SK-N-SH (cell line): Measurements from ENCODE around the gene NOP53. TPM values are rescaled to one million over a fixed set of nuclear protein-coding genes. Genes with fewer than 3 reads are reported as not detected.

Experiments used
- CTCF ChIA-PET: fragments of 300-600, 350-600 bp; formaldehyde crosslinking; extraction: SDS; loops from one replicate; lab custom pipeline; 2021; lab: Yijun Ruan, JAX
- POLR2A ChIA-PET: fragments of 350-600 bp; sonication (Branson Sonifier 250); formaldehyde crosslinking; extraction: SDS; loops from one replicate; lab custom pipeline; 2020; ENCODE audit warnings: antibody characterized with exemption, inconsistent platforms; lab: Yijun Ruan, JAX
- DNase-seq: peaks from one replicate; pipeline ENCODE4 v3.0.0; 2012
- H2AFZ ChIP-seq: fragments of 200-600 bp; sonication (generic); 2 replicates; pipeline ENCODE4 v1.8.1; 2016; ENCODE audit warnings: antibody characterized with exemption, mild to moderate bottlenecking, low read depth
- H3F3A ChIP-seq: fragments of 200-600 bp; sonication (generic); replicated peaks from 2 replicates; pipeline ENCODE3; 2016; ENCODE audit warnings: antibody characterized with exemption, mild to moderate bottlenecking; ENCODE audit not compliant: insufficient read depth
- H3K27ac ChIP-seq, 2 experiments: fragments of 200-500 bp in 1 of 2; fragments of 200-600 bp in 1 of 2; sonication (Bioruptor generic) in 1 of 2; sonication (generic), shearing (Covaris generic) in 1 of 2; 2 replicates each; pipeline versions ENCODE4 v1.5.1 to v1.6.1; 2014 to 2016; ENCODE audit warnings: low read depth in 2 of 2, inconsistent platforms in 1 of 2, low read length in 1 of 2, mild to moderate bottlenecking in 1 of 2, mixed read lengths in 1 of 2
- H3K27me3 ChIP-seq: fragments of 200-600 bp; sonication (generic), shearing (Covaris generic); 2 replicates; pipeline ENCODE4 v1.6.1; 2016; ENCODE audit warnings: mixed run types; ENCODE audit not compliant: insufficient read depth
- H3K36me3 ChIP-seq, 2 experiments: fragments of 200-500 bp in 1 of 2; fragments of 200-600 bp in 1 of 2; sonication (Bioruptor generic) in 1 of 2; sonication (generic) in 1 of 2; replicated peaks in 1 of 2; 2 replicates each; pipeline versions ENCODE3 to v1.5.1; 2014 to 2016; ENCODE audit warnings: low read length in 1 of 2, mild to moderate bottlenecking in 1 of 2; ENCODE audit not compliant: insufficient read depth in 2 of 2, control insufficient read depth in 1 of 2
- H3K4me1 ChIP-seq, 2 experiments: fragments of 200-500 bp in 1 of 2; fragments of 200-600 bp in 1 of 2; sonication (Bioruptor generic) in 1 of 2; sonication (generic), shearing (Covaris generic) in 1 of 2; 2 replicates each; pipeline versions ENCODE4 v1.5.1 to v1.6.1; 2014 to 2016; ENCODE audit warnings: low read depth in 1 of 2, low read length in 1 of 2, mixed run types in 1 of 2; ENCODE audit not compliant: insufficient read depth in 2 of 2, control insufficient read depth in 1 of 2
- H3K4me2 ChIP-seq: fragments of 200-600 bp; sonication (generic), shearing (Covaris generic); 2 replicates; pipeline ENCODE4 v1.6.1; 2017; ENCODE audit warnings: mixed run types
- H3K4me3 ChIP-seq, 2 experiments: fragments of 200-500 bp in 1 of 2; fragments of 200-600 bp in 1 of 2; sonication (Bioruptor generic) in 1 of 2; sonication (generic), shearing (Covaris generic) in 1 of 2; 2 replicates each; pipeline versions ENCODE4 v1.5.1 to v1.8.1; 2014 to 2016; ENCODE audit warnings: low read depth in 2 of 2, inconsistent platforms in 1 of 2, low read length in 1 of 2, mild to moderate bottlenecking in 1 of 2, mixed read lengths in 1 of 2, moderate library complexity in 1 of 2
- H3K79me2 ChIP-seq: fragments of 200-600 bp; sonication (generic); 2 replicates; pipeline ENCODE4 v1.8.1; 2017; ENCODE audit warnings: mild to moderate bottlenecking; ENCODE audit not compliant: insufficient read depth
- H3K9ac ChIP-seq: fragments of 200-600 bp; sonication (generic); 2 replicates; pipeline ENCODE4 v1.6.1; 2017; ENCODE audit warnings: mixed run types
- H3K9me2 ChIP-seq: fragments of 200-600 bp; sonication (generic); 2 replicates; pipeline ENCODE4 v1.6.1; 2017; ENCODE audit warnings: mixed run types
- H3K9me3 ChIP-seq: fragments of 200-600 bp; sonication (generic); 2 replicates; pipeline ENCODE4 v1.6.1; 2017; ENCODE audit warnings: mixed run types, mild to moderate bottlenecking, moderate library complexity
- H4K20me1 ChIP-seq: fragments of 200-600 bp; sonication (generic); 2 replicates; pipeline ENCODE4 v1.6.1; 2017; ENCODE audit warnings: mild to moderate bottlenecking, mixed run types; ENCODE audit not compliant: insufficient read depth
- EP300 ChIP-seq, 2 experiments: IDR thresholded peaks; 2 replicates each; pipeline versions ENCODE4 v1.4.0 to v1.6.1; 2012; ENCODE audit warnings: borderline replicate concordance in 1 of 2, low read depth in 1 of 2, low read length in 1 of 2
- FOXJ3 ChIP-seq: sonication (generic); formaldehyde crosslinking; IDR thresholded peaks from 2 replicates; pipeline ENCODE4 v1.5.1; 2020; ENCODE audit warnings: mild to moderate bottlenecking, missing genetic modification reagents
- FOXM1 ChIP-seq: IDR thresholded peaks from 2 replicates; pipeline ENCODE4 v1.4.0; 2012; ENCODE audit warnings: low read depth, mild to moderate bottlenecking
- GATA2 ChIP-seq: sonication (generic); formaldehyde crosslinking; IDR thresholded peaks from 2 replicates; pipeline ENCODE4 v1.5.0; 2020; ENCODE audit warnings: mild to moderate bottlenecking, missing genetic modification reagents
- IRF3 ChIP-seq: fragments of 150-350 bp; IDR thresholded peaks from 2 replicates; pipeline ENCODE4 v1.6.1; 2016; ENCODE audit warnings: mild to moderate bottlenecking, low read depth, low read length
- MAX ChIP-seq: IDR thresholded peaks from 2 replicates; pipeline ENCODE4 v1.4.0; 2012; ENCODE audit warnings: low read depth
- MXI1 ChIP-seq: IDR thresholded peaks from 2 replicates; pipeline ENCODE4 v1.6.1; 2012; ENCODE audit warnings: mild to moderate bottlenecking, low read depth, low read length, improper control_type of control experiment
- RCOR1 ChIP-seq: fragments of 150-350 bp; IDR thresholded peaks from 2 replicates; pipeline ENCODE4 v1.6.1; 2017; ENCODE audit warnings: antibody characterized with exemption, low read length
- SIN3A ChIP-seq: IDR thresholded peaks from 2 replicates; pipeline ENCODE4 v1.6.1; 2012; ENCODE audit warnings: low read depth, mild to moderate bottlenecking, low read length, moderate library complexity, borderline replicate concordance
- SMC3 ChIP-seq: IDR thresholded peaks from 2 replicates; pipeline ENCODE4 v1.6.1; 2012; ENCODE audit warnings: low read depth, low read length, improper control_type of control experiment
- TAF1 ChIP-seq: IDR thresholded peaks from 2 replicates; pipeline ENCODE4 v1.6.1; 2012; ENCODE audit warnings: low read depth, mild to moderate bottlenecking, low read length, moderate library complexity, borderline replicate concordance
- TEAD4 ChIP-seq: IDR thresholded peaks from 2 replicates; pipeline ENCODE4 v1.4.0; 2012; ENCODE audit warnings: mild to moderate bottlenecking, borderline replicate concordance; ENCODE audit not compliant: insufficient read depth
- USF1 ChIP-seq: IDR thresholded peaks from 2 replicates; pipeline ENCODE4 v1.4.0; 2012; ENCODE audit warnings: low read depth, borderline replicate concordance
- YY1 ChIP-seq: IDR thresholded peaks from 2 replicates; pipeline ENCODE4 v1.4.0; 2012; ENCODE audit warnings: low read depth, mild to moderate bottlenecking
- WGBS: methylation state at CpG from one replicate; pipeline ENCODE4 v1.1.6; 2017; ENCODE audit warnings: low lambda C conversion rate; 5-methylcytosine and 5-hydroxymethylcytosine counted together
- polyA plus RNA-seq, 3 experiments: library from polyadenylated mRNA; depleted of rRNA; stranded (reverse); fragments of >200 nt; gene quantifications; 2 replicates each; pipeline ENCODE4 v1.2.3, GENCODE V29; 2012

Gene NOP53
- polyA plus RNA-seq, 1 of the 3 experiments (the other 2 are of a cell fraction) = 275 TPM

- H3K79me2 ChIP-seq = no peaks in the 10 kb centered on the region
- no peak overlapping the region for H3K27ac ChIP-seq
- DNase-seq = no peak
- H3K4me3 ChIP-seq = no peak overlapping the region; a peak in 1 of 4 replicates
- peaks cover 16 to 19% of the 10 kb centered on the region in 2 experiments for H3K36me3 ChIP-seq
- H3K9ac ChIP-seq = no peak overlapping the region
- 0 out of 2 replicates have a peak, but pooled peaks cover 6% of the 10 kb centered on the region for H4K20me1 ChIP-seq
- H3K4me1 ChIP-seq = no peaks in the 10 kb centered on the region; a peak in 1 of 4 replicates
- no peak overlapping the region for H3K4me2 ChIP-seq
- no peak overlapping the region for H2AFZ ChIP-seq
- no peaks in the 10 kb centered on the region for H3K9me2 ChIP-seq
- WGBS = 85% methylated on average over 39 of the region's 46 CpGs
- no peaks in the 10 kb centered on the region for H3K27me3 ChIP-seq
- H3K9me3 ChIP-seq = no peaks in the 10 kb centered on the region
- TF ChIP-seq YY1 (no peak), TEAD4 (no peak), SMC3 (no peak), IRF3 (no peak), GATA2 (CRISPR knock-in tag) (no peak), USF1 (no peak), MXI1 (no peak), FOXM1 (no peak), TAF1 (no peak), SIN3A (no peak), RCOR1 (no peak), MAX (no peak), FOXJ3 (CRISPR knock-in tag) (no peak), EP300 (IDR thresholded peaks at IDR 0.05; ENCODE audit: borderline replicate concordance in 1 of 2, low read depth in 1 of 2, low read length in 1 of 2) (no peak)
- ChIA-PET CTCF (interaction anchor here (0.6 to 23.1 kb wide), 67 partner anchors 9 to 423 kb away, joined by 3 to 475 read pairs (median 4); partner anchors contain the start of genes EHD2, KPTN, NAPA and NOP53), POLR2A (no interaction called here)
- H3F3A ChIP-seq = peaks cover 5% of the 10 kb centered on the region
Measured at GRCh38 chr19:47698631-47699359, 46.6 kb upstream of the NOP53 start.
